Measurements from ENCODE around the gene PPP2R3C. TPM values are rescaled to one million over a fixed set of nuclear protein-coding genes. Genes with fewer than 3 reads are reported as not detected.

The PPP2R3C gene
- total and polyA plus RNA-seq, 2 of the 13 experiments (the other 11 are each of a cell fraction or from before 2014, with no cell fraction given), result 63.4 to 102 TPM

GRCh38 chr14:35046751-35047536 is 74.8 kb downstream of the PPP2R3C start (continued):
- 0 out of 2 replicates have a peak, but pooled peaks have one; percentile 2 for TF ChIP-seq HNF1A (IDR thresholded peaks at IDR 0.05; ENCODE audit: low read depth)
- TF ChIP-seq HNF1A (CRISPR knock-in tag; IDR thresholded peaks at IDR 0.05; ENCODE audit: borderline replicate concordance), result no peak
- TF ChIP-seq AGO1 (IDR thresholded peaks at IDR 0.05; ENCODE audit: low read depth, low read length, poor library complexity, severe bottlenecking), result no peak
- 0 out of 2 replicates have a peak, but pooled peaks have one; percentile 4 for TF ChIP-seq ZNF296 (CRISPR knock-in tag; conservative IDR thresholded peaks at IDR 0.05)
- no peak; the same call in 1 of the 2 replicates for TF ChIP-seq ZNF281 (CRISPR knock-in tag; IDR thresholded peaks at IDR 0.05; ENCODE audit: borderline replicate concordance)
- peak; percentile 41; the same call in 1 of the 2 replicates for TF ChIP-seq NRL (CRISPR knock-in tag; IDR thresholded peaks at IDR 0.05; ENCODE audit: borderline replicate concordance)
- TF ChIP-seq ZNF407 (CRISPR knock-in tag; IDR thresholded peaks at IDR 0.05; ENCODE audit: not compliant biosample characterization), result peak; percentile 82
- TF ChIP-seq ZNF550 (CRISPR knock-in tag; IDR thresholded peaks at IDR 0.05; ENCODE audit: borderline replicate concordance), result peak; percentile 99
- peak; percentile 98 for TF ChIP-seq PTBP1 (IDR thresholded peaks at IDR 0.05; ENCODE audit: low read depth, low read length, poor library complexity, severe bottlenecking)
- peak; percentile 46; the same call in 1 of the 2 replicates for TF ChIP-seq CREBL2 (CRISPR knock-in tag; IDR thresholded peaks at IDR 0.05; ENCODE audit: borderline replicate concordance)
- TF ChIP-seq HNRNPL (IDR thresholded peaks at IDR 0.05; ENCODE audit: low read depth, low read length), result peak; percentile 90
